ENCODE measurements around the gene SLC12A7.
A peak's percentile ranks its signal among the peaks of the same experiment; 100 is the strongest.

Gene SLC12A7

DNA sequence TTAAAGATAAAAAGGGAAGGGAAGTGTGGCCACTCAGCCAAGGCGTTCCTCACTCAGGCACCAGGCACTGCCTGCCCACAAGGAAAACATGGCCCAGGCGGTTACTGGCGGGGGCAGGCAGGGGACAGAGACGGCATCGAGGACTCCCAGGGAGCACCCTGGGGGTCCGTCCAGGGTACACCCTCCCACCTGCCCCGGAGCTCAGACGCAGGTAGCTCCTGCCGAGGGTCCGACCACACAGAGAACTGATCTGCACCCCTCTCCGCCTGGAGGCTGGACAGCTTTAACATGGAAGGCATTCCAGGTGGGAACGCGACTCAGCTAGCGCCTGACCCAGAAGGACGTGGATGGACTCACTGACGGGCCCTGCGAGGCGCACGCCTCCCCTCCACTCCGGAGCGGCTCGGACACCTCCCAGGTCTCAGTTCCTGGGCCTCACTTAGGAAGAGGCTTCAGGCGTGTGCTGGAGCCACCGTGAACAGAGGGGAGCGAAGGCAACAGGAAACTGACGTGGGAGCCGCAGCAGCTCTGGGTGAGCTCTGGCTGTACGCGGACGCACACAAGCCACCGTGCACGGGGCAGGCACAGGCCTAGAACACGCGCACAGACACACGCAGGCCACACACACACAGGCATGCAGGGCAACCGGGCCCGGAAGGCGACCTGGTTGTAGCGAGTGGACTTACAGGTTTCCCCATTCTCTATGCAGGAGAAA is 55.8 kb downstream of the SLC12A7 start:
- DNase-seq, result no peak
- TF ChIP-seq POLR2A (IDR thresholded peaks at IDR 0.05; ENCODE audit: low read length) (no peak), GATA1 (IDR thresholded peaks at IDR 0.05; ENCODE audit: low read depth, low read length) (no peak)

DNA sequence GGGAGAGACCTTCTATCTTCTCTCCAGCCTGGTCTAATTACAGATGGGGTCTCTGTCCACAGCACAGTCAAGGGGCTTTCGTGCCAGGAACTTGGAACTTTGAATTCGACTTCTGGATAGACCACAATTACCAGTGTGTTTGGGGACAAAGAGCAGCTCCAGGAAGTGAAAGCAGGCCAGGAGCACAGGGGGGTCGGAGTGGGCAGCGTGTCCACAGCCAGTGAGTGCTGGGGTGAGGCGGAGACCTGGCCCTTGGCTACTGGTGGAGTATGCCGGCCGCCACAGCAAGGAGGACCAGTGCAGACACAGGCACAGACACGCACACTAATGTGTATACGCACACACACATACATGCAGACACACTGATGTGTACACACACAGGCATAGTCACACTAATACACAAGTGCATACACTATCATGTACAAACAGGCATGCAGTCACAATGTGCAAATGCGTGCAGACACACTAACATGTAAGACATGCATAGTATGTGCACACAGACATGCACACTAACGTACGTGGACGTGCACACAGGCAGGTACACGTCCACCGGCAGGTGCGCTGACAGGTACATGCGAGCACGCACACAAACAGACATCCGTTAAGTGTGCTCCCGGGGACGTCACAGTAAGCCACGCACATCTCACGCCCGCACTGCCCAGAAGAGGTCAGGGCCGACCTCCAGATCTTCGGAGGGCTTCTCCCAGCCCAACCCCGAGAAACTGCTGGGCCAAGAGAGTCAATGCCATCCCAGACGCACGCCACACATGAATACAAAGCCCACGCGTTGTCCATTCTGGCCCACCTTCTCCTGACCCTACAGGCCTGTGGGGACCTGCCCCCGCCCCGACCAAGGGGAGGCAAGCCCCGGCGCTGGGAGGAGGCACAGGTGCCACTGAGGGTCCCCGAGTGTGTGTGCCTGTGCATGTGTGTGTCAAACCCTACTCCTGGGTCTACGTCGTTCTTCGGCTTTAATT is 56.8 kb downstream of the SLC12A7 start:
- no peak for DNase-seq
- TF ChIP-seq GATA1 (IDR thresholded peaks at IDR 0.05; ENCODE audit: low read depth, low read length) (no peak), POLR2A (IDR thresholded peaks at IDR 0.05; ENCODE audit: low read length) (no peak)

DNA sequence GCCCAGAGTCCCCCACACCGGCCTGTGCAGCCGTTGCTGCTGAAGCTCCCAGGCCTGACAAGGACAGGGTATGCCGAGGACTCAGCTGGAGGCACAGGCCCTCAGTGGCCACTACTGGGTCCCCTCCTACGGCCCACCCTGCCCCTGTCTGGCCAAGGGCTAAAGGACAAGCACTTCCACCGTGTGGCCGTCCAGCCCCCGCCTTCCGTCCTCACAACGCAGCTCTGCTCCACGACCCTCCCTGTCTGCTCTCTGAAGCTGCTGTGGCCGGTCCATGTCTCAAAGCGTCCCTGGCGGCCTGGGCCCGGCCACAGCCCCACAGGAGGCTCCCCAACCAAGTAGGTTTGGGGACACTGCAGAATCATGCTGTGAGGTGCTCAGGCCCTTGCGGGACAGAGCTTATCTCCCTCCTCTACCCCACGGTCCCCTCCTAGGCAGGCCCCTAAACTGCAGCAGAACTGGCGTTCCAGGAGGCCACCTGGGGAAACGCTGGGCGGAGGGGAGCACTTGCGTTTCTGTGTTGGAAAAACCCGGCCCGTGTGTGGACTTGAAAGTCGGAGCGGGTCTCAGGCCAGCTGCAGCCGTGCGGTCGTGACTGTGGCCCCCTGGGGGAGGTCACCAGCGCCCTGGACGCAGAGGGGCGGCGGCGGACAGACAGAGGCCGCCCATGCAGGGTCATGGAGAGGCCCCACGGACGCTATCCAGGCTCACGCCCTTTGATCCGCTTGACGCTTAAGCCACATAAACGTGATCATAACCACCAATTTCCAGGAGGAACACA is 57.7 kb downstream of the SLC12A7 start:
- TF ChIP-seq POLR2A (IDR thresholded peaks at IDR 0.05; ENCODE audit: low read length) (no peak), GATA1 (IDR thresholded peaks at IDR 0.05; ENCODE audit: low read depth, low read length) (no peak)
- DNase-seq, result no peak

DNA sequence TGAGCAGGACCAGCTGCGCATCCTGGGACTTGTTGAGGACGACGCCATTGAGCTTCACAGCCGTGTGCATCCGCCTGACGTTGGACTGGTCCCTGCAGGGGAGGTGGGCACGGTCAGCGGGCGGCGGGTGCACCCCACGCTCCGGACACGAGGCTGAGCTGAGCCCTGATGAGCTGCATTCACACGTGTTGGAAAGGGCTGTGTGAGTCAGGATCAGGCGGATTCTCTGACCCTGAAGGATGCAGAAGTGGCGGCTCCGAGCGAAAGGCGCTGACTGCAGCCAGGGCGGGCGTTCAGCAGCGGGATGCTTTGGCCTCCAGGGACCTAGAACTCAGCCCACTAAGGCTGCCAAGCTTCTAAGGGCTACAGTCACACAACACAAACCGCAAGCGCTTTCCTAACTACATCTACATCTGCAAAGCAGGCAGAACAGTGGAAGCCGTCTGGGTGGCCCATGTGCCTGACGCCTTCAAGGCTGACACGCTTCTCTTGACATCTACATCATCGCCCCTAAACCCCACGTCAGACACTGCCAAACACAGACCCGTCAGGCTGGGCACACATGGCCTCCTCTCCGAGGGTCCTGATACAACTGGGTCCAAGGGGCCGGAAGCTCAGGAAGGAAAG is 58.4 kb downstream of the SLC12A7 start:
- TF ChIP-seq POLR2A (IDR thresholded peaks at IDR 0.05; ENCODE audit: low read length) (no peak), GATA1 (IDR thresholded peaks at IDR 0.05; ENCODE audit: low read depth, low read length) (no peak)
- DNase-seq, result no peak

DNA sequence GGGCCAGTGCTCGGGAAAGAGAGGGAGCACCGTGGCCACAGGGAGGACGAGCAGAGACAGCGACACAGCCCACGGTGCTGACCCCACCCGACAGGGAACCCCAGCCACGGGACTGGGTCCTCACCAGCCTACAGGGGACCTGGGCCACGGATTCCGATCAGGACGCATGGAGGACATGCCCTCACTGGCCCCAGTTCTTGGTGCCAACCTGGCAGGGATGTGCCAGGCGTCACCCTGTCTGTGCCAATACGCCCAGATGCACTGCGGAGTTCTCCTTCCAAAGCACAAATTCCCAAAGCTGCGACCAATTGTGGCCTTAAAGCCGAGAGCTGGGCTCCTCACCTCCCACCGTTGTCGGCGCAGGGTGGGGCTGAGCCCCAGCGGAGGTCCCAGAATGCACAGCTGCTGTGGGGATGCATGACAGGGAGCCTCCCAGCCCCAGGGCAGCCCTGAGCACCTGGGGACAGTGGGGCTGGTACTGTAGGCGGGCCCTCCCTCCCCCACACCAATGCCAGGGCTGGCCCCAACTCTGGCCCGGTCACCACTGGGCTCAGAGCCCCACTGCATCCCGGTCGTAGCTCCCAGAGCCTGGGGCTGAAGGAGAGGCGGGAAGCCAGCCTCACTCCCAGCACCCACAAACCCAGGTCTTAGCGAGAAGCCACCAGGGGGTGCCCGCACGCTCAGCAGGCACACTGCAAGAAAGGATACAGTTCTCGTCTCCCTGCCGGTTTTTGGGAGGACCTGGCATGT is 59.0 kb downstream of the SLC12A7 start:
- peak; percentile 18 to 36 for DNase-seq
- no peak for TF ChIP-seq GATA1 (IDR thresholded peaks at IDR 0.05; ENCODE audit: low read depth, low read length)
- TF ChIP-seq POLR2A (IDR thresholded peaks at IDR 0.05; ENCODE audit: low read length), result no peak

DNA sequence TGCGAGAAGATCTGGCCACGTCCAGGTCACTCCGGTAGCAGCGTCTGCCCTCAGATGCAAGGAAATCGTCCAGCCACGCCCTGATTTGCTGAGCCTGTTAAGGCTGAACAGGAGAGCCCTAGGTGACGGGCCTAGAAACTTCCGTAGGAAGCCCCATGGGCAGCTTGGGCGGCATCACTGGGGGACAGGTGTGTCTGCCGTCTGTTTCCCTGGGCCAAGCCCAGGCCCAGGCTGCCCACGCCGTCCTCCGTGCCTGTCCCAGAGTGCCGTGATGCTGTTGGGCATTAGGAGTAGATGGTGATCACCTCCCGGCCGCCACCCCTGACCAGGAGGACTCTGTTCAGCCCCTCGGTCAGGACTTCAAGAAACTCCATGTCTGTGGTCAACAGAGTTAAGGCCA is 59.8 kb downstream of the SLC12A7 start:
- DNase-seq, result no peak
- TF ChIP-seq POLR2A (IDR thresholded peaks at IDR 0.05; ENCODE audit: low read length) (no peak), GATA1 (IDR thresholded peaks at IDR 0.05; ENCODE audit: low read depth, low read length) (no peak)

DNA sequence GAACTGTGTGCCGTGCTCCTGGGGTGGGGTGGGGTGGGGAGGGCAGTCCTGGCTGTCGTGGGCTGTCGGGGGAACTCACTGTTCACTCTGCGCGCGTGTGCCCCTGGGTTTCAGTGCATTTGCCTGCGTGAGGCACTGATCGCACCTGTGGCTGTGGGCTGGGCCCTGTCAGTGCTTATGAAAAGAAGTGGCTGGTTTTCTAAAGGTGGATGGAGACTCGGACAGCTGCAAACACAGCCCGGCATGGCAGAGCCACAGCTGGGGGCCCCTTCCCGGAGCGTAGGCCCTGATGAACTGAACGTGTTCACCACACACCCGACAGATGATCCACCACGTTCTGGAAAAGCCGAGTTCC is 60.5 kb downstream of the SLC12A7 start:
- no peak for DNase-seq
- TF ChIP-seq GATA1 (IDR thresholded peaks at IDR 0.05; ENCODE audit: low read depth, low read length) (no peak), POLR2A (IDR thresholded peaks at IDR 0.05; ENCODE audit: low read length) (no peak)

DNA sequence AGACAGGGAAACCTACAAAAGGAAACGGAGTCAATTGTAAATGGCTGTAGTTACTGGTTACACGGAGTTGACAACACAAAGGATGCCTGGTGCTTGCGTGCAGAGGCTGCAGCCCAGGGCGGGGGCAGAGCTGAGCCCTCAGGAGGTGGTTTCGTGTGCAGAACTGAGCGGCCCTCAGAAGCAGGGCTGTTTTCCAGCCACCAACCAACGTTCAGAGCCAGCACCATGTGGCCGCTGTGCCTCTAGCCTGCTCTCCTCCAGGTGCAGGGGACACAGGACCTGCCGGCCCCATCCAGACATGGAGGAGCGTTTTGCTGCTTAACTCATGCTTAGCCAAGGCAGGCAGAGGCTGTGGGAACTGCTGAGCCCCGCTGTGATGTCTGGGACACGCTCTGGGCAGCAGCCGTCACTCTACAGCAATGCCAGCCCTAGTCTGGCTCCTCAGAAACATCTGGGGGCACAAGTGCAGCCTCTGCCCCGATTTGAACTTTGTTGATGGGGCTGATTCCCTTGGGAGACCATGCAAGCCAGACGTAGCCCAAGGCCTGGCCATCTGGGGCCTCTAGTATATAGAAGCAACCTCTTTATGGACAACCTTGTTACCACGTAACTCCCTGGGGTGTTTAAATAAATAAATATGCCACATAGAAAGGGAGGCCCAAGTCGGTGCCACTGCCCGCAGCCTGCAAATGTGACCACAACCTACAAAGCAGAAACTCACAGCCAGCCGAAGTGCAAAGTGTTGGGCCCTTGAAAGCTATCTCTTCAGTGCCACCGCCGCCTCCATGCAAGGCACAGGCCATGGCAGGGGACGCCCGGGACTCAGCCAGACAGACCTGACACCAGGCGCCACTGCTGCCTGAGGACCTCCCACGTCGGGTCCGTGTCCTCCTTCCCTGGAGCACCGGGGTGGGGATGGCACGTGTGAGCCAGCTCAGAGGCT is 61.2 kb downstream of the SLC12A7 start:
- DNase-seq, result no peak
- TF ChIP-seq GATA1 (IDR thresholded peaks at IDR 0.05; ENCODE audit: low read depth, low read length) (no peak), POLR2A (IDR thresholded peaks at IDR 0.05; ENCODE audit: low read length) (no peak)

DNA sequence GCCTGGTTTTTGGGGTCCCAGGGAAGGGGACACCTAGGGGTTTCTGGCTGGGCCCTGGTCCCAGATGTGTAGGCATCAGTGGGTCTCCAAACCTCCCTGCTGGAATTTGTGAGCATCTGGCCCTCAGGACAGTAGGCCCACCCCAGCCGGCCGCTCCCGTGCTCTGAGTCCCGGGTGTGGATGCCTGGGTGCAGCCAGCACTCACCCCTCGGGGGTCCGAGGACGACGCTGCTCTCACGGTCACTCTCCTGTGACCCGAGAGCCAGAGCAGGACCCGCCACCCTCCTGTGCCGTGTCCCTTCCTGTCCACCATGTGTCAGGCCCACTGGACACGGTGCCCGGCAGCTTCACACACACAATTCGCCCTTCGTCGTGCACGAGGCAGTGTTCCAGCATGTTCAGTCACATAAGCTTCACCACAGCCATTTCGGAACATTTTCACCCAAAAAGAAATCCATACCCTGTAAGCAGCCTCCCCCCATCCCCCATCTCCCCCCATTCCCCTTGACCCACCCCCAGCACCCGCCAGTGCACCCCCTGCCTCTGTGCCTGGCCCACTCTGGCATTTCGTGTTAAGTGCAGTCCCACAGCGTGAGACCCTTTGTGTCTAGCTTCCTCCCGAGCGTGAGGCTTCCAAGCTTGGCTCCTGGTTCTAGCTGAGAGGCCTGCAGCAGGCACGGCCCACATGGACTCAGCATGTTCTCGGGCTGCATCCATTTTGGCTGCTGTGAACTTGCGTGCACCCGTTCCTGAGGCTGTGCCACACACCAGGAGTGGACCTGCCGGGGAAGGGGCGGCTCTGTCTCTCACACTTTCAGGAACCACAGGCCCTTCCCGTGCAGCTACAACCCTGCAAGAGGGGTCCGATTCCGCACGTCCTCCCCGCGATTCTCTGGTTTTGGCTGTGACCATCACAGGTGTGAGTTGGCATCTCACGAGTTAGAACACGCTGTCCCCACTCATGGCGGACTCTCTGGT is 62.7 kb downstream of the SLC12A7 start:
- TF ChIP-seq GATA1 (IDR thresholded peaks at IDR 0.05; ENCODE audit: low read depth, low read length), result no peak
- no peak for TF ChIP-seq POLR2A (IDR thresholded peaks at IDR 0.05; ENCODE audit: low read length)
- DNase-seq, result no peak

DNA sequence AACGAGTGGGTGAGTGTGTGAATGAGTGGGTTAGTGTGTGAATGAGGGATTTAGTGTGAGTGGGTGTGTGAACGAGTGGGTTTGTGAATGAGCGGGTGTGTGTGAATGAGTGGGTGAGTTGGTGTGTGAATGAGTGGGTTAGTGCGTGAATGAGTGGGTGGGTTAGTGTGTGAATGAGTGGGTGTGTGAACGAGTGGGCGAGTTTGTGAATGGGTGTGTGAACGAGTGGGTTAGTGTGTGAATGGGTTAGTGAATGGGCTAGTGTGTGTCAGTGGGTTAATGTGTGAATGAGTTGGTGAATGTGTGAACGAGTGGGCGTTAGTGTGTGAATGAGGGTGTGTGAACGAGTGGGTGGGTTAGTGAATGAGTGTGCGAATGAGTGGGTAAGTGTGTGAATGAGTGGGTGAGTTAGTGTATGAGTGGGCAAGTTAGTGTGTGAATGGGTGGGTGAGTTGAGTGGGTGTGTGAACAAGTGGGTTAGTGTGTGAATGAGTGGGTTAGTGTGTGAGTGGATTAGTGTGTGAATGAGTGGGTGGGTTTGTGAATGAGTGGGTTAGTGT is 63.6 kb downstream of the SLC12A7 start:
- DNase-seq, result no peak

More for the DNA sequence above, 63.6 kb downstream of the SLC12A7 start:
- TF ChIP-seq POLR2A (IDR thresholded peaks at IDR 0.05; ENCODE audit: low read length) (no peak), GATA1 (IDR thresholded peaks at IDR 0.05; ENCODE audit: low read depth, low read length) (no peak)
